GM19452 (cell line): ENCODE data around the gene TNFSF9.
"Not testable (repeated sequence)": the region's sequence is repeated elsewhere in the genome, so short reads cannot be mapped to it uniquely, and the experiment has no call there.

Source experiments
- ATAC-seq: cut with Tn5 transposase; IDR thresholded peaks from one replicate; pipeline ENCODE4 v1.9.1; 2021; ENCODE audit not compliant: unreplicated experiment

Gene TNFSF9

DNA sequence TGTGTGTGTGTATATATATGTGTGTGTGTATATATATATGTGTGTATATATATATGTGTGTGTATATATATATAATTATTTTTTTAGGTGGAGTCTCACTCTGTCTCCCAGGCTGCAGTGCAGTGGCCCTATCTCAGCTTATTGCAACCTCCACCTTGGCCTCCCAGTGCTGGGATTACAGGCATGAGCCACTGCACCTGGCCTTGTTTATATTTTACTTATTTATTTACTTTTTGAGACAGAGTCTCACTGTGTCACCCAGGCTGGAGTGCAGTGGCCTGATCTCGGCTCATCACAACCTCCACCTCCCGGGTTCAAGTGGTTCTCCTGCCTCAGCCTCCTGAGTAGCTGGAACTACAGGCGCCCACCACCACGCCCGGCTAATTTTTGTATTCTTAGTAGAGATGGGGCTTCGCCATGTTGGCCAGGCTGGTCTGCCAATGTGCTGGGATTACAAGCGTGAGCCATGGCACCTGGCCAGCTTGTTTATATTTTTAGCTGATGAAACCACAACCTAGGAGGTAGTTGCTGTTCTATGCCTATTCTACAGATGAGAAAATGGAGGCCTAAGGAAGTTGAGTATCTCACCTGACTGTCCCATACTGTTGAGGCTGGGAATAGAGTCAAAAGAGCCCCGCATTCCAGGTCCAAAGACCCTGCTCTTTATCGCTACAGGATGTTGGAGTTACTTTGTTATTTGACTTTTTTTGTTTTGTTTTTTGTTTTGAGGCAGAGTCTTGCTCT is 22.6 kb upstream of the TNFSF9 start:
- not testable (repeated sequence) for ATAC-seq

- no peak for ATAC-seq
These were observed 21.5 kb upstream of the TNFSF9 start for GRCh38 chr19:6509118-6509971.

DNA sequence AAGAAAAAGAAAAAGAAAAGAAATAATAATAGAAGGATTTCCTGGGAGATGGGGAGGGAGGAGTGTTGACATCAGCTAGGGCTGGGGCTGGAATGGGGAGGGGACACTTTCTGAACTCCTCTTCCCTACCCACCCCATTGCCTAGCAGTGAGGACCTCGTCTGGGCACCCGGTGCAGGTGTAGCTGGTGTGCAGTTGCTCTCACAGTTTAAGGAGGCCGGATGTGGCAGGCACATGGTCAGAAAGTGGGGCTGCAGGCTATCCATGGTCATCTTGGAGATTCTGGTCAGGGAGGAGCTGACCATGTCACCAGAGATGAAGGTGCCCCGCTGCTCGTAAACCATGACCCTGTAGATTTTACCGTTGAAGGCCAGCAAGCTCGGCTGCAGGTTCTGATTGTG is 20.2 kb upstream of the TNFSF9 start:
- no peak for ATAC-seq

DNA sequence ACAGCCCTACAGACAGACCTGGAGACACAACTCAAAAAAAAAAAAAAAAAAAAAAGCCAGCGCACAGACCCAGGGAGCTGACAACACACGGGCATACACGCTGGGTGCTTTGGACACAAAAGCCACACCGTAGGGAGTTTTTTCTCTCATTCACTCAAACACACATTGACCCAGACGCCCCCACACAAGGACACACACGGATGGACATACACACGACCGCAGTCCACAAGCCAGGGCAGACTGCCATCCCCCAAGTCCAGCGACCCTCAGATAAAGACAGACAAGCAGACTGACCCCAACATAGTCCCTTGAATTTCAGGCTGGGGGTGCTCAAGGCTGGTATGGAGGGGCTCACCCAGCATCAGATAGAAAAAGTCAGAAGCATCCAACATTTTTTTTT is 16.7 kb upstream of the TNFSF9 start:
- no peak for ATAC-seq

DNA sequence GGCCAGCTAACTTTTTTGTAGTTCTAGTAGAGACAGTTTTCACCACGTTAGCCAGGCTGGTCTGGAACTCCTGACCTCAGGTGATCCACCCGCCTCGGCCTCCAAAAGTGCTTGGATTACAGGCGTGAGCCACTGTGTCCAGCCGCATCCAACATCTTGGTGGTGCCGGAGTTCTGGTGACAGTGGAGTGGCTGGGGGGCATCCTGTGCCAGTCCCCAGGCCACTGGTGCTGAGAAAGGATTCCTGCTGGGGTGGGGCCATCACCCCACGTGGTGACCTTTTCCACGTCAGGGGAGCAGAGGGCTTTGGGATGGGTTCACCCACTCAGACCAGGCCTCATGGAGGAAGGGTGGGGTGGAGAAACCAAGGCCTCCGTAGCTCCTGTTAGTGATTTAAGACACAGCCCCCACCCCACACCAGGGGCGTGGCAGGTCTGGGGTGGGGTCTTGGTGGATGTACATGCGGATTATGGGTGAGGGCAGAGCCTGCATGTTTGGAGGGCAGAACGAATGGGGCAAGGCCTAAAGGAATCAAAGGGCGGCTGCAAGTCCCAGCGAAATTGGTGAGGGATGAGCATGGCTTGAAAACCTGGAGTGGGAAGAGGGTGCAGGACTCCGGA is 15.8 kb upstream of the TNFSF9 start:
- no peak for ATAC-seq

- ATAC-seq: peak; percentile 39
These were observed 14.7 kb upstream of the TNFSF9 start for GRCh38 chr19:6516018-6516658.

DNA sequence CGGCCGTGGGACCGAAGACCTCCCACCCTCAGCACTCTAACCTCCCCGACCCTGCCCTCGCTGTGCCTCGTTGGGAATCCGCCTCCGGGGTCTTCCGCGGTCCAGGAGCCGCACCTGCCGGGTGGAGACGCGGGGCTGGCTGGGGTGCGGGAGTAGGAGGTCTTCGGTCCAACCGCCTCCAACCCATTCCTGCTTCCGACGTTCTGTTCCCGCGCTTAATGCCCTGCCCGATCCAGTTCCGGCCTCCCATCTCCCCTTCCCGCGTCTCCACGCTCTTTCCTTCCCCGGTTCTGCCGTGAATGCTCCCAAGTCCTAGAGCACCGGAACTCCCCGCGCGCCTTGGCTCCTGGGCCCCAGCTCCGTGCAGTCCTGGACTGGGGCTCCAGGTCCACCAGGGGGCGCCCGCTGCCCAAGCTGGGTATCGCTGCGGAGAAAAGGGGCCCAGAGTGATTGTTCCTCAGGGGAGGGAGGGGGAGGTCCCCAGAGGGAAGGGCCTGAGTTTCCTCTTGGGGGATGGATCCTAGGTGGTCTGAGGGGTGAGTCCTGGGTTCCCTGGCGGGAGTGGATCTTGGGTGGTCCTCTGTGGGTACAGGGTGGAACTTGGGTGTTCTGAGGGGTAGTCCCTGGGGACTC is 14.1 kb upstream of the TNFSF9 start:
- peak; percentile 44 for ATAC-seq

DNA sequence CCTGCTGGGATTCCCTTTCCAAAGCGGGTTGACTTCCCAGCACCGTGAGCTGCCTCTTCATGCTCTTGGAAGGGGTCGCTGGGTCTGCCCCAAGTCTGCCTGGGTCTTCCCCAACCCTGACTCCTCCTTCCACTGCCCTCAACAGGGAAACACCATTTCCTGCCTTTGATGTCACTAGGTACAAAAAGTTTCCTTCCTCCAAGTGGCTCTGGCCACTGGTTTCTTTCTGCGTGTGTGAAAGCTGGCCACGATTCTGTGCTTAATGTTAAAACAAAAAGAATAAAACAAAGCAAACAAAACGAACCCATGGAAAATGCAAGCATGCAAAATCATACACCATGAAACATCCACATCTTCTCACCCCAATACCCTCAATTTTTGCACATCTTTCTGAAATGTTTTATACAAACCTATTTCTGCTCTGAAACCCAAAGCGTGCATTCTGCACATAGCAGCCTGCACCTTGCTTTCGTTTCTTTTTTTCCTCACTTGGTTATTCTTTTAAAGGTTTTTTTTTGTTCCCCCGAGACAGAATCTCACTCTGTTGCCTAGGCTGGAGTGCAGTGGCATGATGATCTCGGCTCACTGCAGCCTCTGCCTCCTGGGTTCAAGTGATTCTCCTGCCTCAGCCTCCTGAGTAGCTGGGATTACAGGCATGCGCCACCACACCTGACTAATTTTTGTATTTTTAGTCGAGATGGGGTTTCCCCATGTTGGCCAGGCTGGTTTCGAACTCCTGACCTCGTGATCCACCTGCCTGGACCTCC is 12.5 kb upstream of the TNFSF9 start:
- ATAC-seq: peak; percentile 30

GRCh38 chr19:6519289-6519688 is 11.5 kb upstream of the TNFSF9 start:
- no peak for ATAC-seq

- ATAC-seq: peak; percentile 43
These were observed 8.8 kb upstream of the TNFSF9 start for GRCh38 chr19:6521718-6522646.

DNA sequence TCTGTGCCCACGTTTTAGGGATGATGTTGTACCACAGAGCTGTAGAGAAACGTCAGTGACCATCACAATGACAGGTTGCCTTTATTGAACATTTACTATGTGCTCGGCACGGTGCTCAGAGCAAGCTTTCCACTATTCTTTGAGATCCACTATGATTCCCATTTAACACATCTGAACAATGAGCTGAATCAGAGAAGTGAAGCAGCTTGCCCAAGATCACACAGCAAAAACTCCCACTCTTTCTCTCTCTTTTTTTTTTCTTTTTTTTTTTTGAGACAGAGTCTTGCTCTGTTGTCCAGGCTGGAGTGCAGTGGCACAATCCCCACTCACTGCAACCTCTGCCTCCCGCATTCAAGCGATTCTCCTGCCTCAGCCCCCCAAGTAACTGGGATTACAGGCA is 8.1 kb upstream of the TNFSF9 start:
- no peak for ATAC-seq

- ATAC-seq: no peak
These were observed 6.5 kb upstream of the TNFSF9 start for GRCh38 chr19:6524311-6524710.

DNA sequence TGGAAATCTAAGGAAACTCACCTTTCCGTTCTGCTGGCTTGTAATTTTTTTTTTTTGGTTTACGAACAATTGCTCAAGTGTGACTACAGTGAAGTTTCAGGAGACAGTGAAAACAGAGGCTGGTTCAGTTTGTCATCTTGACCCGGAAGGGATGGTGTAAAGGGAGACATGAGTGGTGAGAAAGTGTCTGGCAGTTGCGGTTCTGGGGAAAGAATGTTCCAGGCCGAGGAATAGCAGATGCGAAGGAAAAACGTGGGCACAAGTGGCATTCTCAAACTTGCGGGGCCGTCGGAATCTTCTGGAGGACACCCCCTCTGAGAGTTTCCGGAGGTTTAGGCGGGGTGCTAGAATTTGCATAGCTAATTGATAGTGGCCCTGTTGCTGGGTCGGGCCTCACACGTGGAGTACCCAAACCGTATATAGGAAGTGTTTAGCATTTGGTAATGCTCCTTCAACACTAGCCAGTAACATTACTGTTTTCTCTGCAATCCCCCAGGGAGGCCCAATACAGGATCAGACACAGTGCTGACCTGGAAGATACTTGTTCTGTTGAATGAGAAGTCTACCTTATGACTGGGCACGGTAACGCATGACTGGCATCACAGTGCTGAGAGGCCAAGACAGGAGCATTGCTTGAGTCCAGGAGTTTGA is 2.8 kb upstream of the TNFSF9 start:
- ATAC-seq: peak; percentile 50

GRCh38 chr19:6528544-6529121 is 2.2 kb upstream of the TNFSF9 start:
- no peak for ATAC-seq

DNA sequence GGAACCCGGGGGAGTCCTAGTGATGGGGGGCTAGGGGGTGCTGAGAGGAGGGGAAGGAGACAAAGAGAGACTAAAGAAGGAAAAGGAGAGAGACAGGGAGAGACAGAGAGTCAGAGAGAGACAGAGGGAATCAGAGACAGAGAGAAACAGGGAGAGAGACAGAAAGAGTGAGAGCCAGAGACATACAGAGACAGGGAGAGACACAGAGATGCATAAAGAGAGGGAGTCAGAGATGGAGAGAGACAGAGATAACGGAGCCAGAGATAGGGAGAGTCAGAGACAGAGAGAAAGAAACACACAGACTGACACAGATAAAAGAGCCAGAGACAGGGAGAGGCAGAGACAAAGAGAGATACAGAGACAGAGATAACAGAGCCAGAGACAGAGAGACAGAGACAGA is 1.5 kb upstream of the TNFSF9 start:
- no peak for ATAC-seq

DNA sequence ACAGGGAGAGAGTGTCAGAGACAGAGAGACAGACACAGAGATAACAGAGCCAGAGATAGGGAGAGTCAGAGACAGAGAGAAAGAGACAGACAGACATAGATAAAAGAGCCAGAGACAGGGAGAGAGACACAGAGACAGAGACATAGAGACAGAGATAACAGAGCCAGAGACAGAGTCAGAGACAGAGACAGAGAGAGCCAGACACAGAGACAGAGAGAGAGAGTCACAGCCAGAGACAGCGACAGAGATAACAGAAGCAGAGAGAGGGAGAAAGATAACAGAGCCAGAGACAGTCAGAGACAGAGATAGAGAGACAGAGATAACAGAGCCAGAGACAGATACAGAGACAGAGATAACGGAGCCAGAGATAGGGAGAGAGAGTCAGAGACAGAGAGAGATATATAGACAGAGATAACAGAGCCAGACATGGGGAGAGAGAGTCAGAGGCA is 865 bp upstream of the TNFSF9 start:
- ATAC-seq: no peak

DNA sequence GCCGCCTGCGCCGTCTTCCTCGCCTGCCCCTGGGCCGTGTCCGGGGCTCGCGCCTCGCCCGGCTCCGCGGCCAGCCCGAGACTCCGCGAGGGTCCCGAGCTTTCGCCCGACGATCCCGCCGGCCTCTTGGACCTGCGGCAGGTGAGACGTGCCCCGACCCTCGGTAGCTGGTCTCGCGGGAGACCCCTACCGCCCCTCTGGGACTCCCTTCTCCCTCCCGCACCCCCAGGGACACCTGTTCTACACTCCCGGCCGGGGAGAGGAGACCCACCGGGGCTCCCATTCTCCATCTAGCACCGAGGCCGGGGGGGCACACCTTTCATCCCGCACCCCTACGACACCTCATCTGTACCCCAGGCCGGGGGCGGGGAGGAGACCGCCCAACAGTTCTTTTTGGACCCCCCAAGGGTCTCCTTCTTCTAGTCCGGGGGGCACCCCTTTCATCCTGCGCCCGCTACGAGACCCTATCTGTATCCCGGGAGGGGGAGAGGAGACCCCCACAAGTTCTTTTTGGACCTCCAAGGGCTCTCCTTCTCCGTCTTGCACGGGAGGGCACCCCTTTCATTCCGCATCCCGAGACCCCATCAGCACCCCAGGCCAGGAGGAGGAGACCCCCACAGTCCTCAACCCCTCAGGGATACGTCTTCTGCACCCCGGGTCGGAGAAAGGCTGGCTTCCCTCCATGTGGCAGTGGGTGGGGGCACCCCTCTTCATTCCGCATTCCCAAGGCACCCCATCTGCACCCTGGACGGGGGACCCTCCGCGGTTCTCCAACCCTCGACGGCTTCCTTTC is 533 bp downstream of the TNFSF9 start:
- no peak for ATAC-seq

DNA sequence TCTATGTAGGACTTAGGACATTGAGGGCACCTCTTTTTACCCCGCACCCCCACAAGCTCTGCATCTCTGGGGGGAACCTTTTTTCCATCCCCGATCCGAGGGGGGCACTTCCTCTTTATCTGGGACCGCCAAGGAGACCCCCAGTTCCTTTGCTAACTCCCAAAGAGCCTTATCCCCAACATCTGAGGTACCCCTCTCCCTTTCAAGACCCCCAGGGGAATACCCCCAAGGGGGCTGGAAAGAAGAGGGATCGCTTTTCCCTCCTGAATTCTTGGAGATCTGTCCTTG is 1.1 kb downstream of the TNFSF9 start:
- ATAC-seq: no peak
